HepG2 (cell line): ENCODE results near the gene LCLAT1.

Experiments
- CEBPZ ChIP-seq: IDR thresholded peaks from 2 replicates; pipeline ENCODE4 v1.6.1; 2012; ENCODE audit warnings: low read length, improper control_type of control experiment
- CTCF ChIP-seq: sonication (generic); formaldehyde crosslinking; IDR thresholded peaks from 2 replicates; pipeline ENCODE4 v1.5.0; 2020; ENCODE audit warnings: mild to moderate bottlenecking, missing genetic modification reagents, moderate library complexity
- MBD4 ChIP-seq: IDR thresholded peaks from 2 replicates; pipeline ENCODE4 v1.6.1; 2012; ENCODE audit warnings: low read length, inconsistent platforms, borderline replicate concordance
- MXI1 ChIP-seq: IDR thresholded peaks from 3 replicates; pipeline ENCODE4 v1.6.1; 2012; ENCODE audit warnings: low read depth, low read length, inconsistent platforms, borderline replicate concordance
- NONO ChIP-seq, 2 experiments: fragments of 450-650 bp in 1 of 2; sonication (generic) in 1 of 2; formaldehyde crosslinking in 1 of 2; IDR thresholded peaks in 1 of 2; conservative IDR thresholded peaks in 1 of 2; 2 replicates each; pipeline versions ENCODE4 v1.6.1 to v1.8.0; 2017 to 2022; ENCODE audit warnings: mild to moderate bottlenecking in 1 of 2, missing genetic modification reagents in 1 of 2, moderate library complexity in 1 of 2
- POLR2A ChIP-seq, 2 experiments: IDR thresholded peaks; 2 replicates each; pipeline ENCODE4 v1.6.1; 2011; ENCODE audit warnings: low read depth in 2 of 2, low read length in 2 of 2, mild to moderate bottlenecking in 1 of 2, moderate library complexity in 1 of 2; ENCODE audit not compliant: insufficient read depth in 1 of 2
- PRPF4 ChIP-seq: fragments of 200-400 bp; formaldehyde crosslinking; IDR thresholded peaks from 2 replicates; pipeline ENCODE4 v1.6.1; 2016; ENCODE audit warnings: low read length, low read depth; ENCODE audit not compliant: poor library complexity, severe bottlenecking
- SMAD1 ChIP-seq: sonication (generic); formaldehyde crosslinking; IDR thresholded peaks from 2 replicates; pipeline ENCODE4 v1.4.0; 2020; ENCODE audit warnings: missing genetic modification reagents, low read depth, mild to moderate bottlenecking, borderline replicate concordance
- SNAPC2 ChIP-seq: sonication (generic); formaldehyde crosslinking; IDR thresholded peaks from 2 replicates; pipeline ENCODE4 v1.8.1; 2022; ENCODE audit warnings: mild to moderate bottlenecking, missing genetic modification reagents
- TCF7L2 ChIP-seq: IDR thresholded peaks from 2 replicates; pipeline ENCODE4 v1.6.1; 2011; ENCODE audit warnings: mild to moderate bottlenecking, low read depth, low read length, moderate library complexity
- TP53 ChIP-seq: sonication (generic); formaldehyde crosslinking; conservative IDR thresholded peaks from 2 replicates; pipeline ENCODE4 v1.4.0; 2020; ENCODE audit warnings: missing genetic modification reagents
- YY1 ChIP-seq: IDR thresholded peaks from 2 replicates; pipeline ENCODE4 v1.6.1; 2011; ENCODE audit warnings: low read length, low read depth, moderate library complexity, mild to moderate bottlenecking; ENCODE audit not compliant: insufficient read depth, insufficient replicate concordance
- ZSCAN20 ChIP-seq: sonication (generic); formaldehyde crosslinking; IDR thresholded peaks from 2 replicates; pipeline ENCODE4 v1.4.0; 2020; ENCODE audit warnings: missing genetic modification reagents, mild to moderate bottlenecking, borderline replicate concordance
- TF ChIP-seq, protein P1 (sequence below): sonication (generic); formaldehyde crosslinking; IDR thresholded peaks from 2 replicates; pipeline ENCODE4 v1.8.1; 2023; ENCODE audit warnings: missing genetic modification reagents, inconsistent platforms, borderline replicate concordance

DNA sequence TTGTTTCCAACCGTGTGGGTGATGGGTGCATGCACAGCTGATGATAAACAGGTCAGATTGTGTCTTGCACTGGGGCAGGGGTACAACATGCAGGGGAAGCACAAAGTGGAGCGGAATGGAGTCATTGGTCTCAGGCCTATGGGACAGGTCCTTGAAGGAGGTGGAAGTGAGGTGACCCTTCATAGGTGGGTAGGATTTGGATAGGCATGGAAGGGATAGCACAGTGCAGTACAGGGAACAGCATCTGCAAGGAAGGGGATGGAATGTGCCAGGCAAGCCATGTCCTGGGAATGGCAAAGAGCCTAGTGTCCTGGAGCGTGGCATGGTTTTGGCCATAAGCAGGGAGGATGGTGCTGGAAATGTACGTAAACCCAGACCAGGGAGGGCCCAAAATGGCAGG lies 216.3 kb downstream of the LCLAT1 start:
- TF ChIP-seq TP53, result no peak
- no peak for TF ChIP-seq MBD4
- no peak for TF ChIP-seq CTCF (CRISPR knock-in tag)
- TF ChIP-seq, protein P1, sequence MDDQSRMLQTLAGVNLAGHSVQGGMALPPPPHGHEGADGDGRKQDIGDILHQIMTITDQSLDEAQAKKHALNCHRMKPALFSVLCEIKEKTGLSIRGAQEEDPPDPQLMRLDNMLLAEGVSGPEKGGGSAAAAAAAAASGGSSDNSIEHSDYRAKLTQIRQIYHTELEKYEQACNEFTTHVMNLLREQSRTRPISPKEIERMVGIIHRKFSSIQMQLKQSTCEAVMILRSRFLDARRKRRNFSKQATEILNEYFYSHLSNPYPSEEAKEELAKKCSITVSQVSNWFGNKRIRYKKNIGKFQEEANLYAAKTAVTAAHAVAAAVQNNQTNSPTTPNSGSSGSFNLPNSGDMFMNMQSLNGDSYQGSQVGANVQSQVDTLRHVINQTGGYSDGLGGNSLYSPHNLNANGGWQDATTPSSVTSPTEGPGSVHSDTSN (CRISPR knock-in tag), result no peak
- no peak for TF ChIP-seq PRPF4
- no peak for TF ChIP-seq POLR2A (IDR thresholded peaks at IDR 0.05; ENCODE audit: insufficient read depth in 1 of 2, low read depth in 2 of 2, low read length in 2 of 2)
- no peak for TF ChIP-seq SMAD1 (CRISPR knock-in tag)
- TF ChIP-seq ZSCAN20, result no peak
- TF ChIP-seq MXI1, result no peak
- no peak for TF ChIP-seq TCF7L2
- no peak for TF ChIP-seq CEBPZ
- TF ChIP-seq YY1, result no peak
- no peak for TF ChIP-seq NONO (IDR thresholded peaks at IDR 0.05)
- no peak for TF ChIP-seq NONO (CRISPR knock-in tag; conservative IDR thresholded peaks at IDR 0.05)
- no peak for TF ChIP-seq SNAPC2
